Measurements from ENCODE around the gene RHOT2.

Gene RHOT2

GRCh38 chr16:632486-633335 lies 35.2 kb upstream of the RHOT2 start:
- no peak for DNase-seq (ENCODE audit: low read depth in 2 of 2)

- DNase-seq (ENCODE audit: low read depth in 2 of 2): no peak
Measured at GRCh38 chr16:633336-634050, 34.4 kb upstream of the RHOT2 start.

- no peak for DNase-seq (ENCODE audit: low read depth in 2 of 2)
Measured at GRCh38 chr16:634051-634670, 33.8 kb upstream of the RHOT2 start.

GRCh38 chr16:634996-635395 lies 32.9 kb upstream of the RHOT2 start:
- DNase-seq (ENCODE audit: low read depth in 2 of 2): no peak

- DNase-seq (ENCODE audit: low read depth in 2 of 2): no peak
Measured at GRCh38 chr16:635573-636205, 32.2 kb upstream of the RHOT2 start.

GRCh38 chr16:636206-637080 lies 31.5 kb upstream of the RHOT2 start, which contains the start of gene METTL26:
TSS of gene METTL26 (minus strand) at chr16:636305. CDS start at chr16:636290, 15 bp downstream.
- peak; percentile 80 to 87 for DNase-seq (ENCODE audit: low read depth in 2 of 2)

- DNase-seq (ENCODE audit: low read depth in 2 of 2): peak; percentile 75 to 77
Measured at GRCh38 chr16:637081-638018, 30.6 kb upstream of the RHOT2 start.

- no peak for DNase-seq (ENCODE audit: low read depth in 2 of 2)
Measured at GRCh38 chr16:638034-638543, 29.8 kb upstream of the RHOT2 start.

- DNase-seq (ENCODE audit: low read depth in 2 of 2): no peak
Measured at GRCh38 chr16:638836-639235, 29.1 kb upstream of the RHOT2 start.

GRCh38 chr16:640614-641013 lies 27.3 kb upstream of the RHOT2 start:
- DNase-seq (ENCODE audit: low read depth in 2 of 2): no peak

- DNase-seq (ENCODE audit: low read depth in 2 of 2): peak in 1 of 2 donors; percentile 31
Measured at GRCh38 chr16:641326-642188, 26.4 kb upstream of the RHOT2 start, which contains the start of gene MCRIP2. TSS of gene MCRIP2 (plus strand) at chr16:641828. CDS start at chr16:641992, 164 bp downstream.

- DNase-seq (ENCODE audit: low read depth in 2 of 2): no peak
Measured at GRCh38 chr16:642189-643049, 25.5 kb upstream of the RHOT2 start.

GRCh38 chr16:643050-643368 lies 24.9 kb upstream of the RHOT2 start:
- DNase-seq (ENCODE audit: low read depth in 2 of 2): no peak

GRCh38 chr16:644556-644955 lies 23.4 kb upstream of the RHOT2 start:
- no peak for DNase-seq (ENCODE audit: low read depth in 2 of 2)

- DNase-seq (ENCODE audit: low read depth in 2 of 2): no peak
Measured at GRCh38 chr16:645852-646678, 21.9 kb upstream of the RHOT2 start.

GRCh38 chr16:646679-647172 lies 21.2 kb upstream of the RHOT2 start:
- no peak for DNase-seq (ENCODE audit: low read depth in 2 of 2)
